Measurements from ENCODE around the gene NAV1.

- TF ChIP-seq CTCF (conservative IDR thresholded peaks at IDR 0.05) = no peak
- no peak for TF ChIP-seq EZH2 (IDR thresholded peaks at IDR 0.05; ENCODE audit: low read depth)
These were observed 29.3 kb downstream of the NAV1 start for GRCh38 chr1:201568265-201568664.
